K562 (cell line): ENCODE results near the gene ARHGDIA. TPM values are rescaled to one million over a fixed set of nuclear protein-coding genes. Genes with fewer than 3 reads are reported as not detected.
A peak's percentile ranks its signal among the peaks of the same experiment; 100 is the strongest.

Source experiments
- CHCHD3 ChIP-seq: fragments of 250-450 bp; sonication (Bioruptor Pico); IDR thresholded peaks from 2 replicates; pipeline ENCODE4 v2.1.2; 2022; ENCODE audit warnings: mild to moderate bottlenecking
- GTF2E2 ChIP-seq: fragments of 200-800 bp; sonication (Bioruptor generic); IDR thresholded peaks from 2 replicates; pipeline ENCODE4 v1.6.1; 2016; ENCODE audit warnings: missing genetic modification characterization, missing compliant biosample characterization
- L3MBTL2 ChIP-seq: fragments of 450-650 bp; IDR thresholded peaks from 2 replicates; pipeline ENCODE4 v1.6.1; 2016; ENCODE audit warnings: mild to moderate bottlenecking, moderate library complexity
- NBN ChIP-seq: fragments of 450-650 bp; IDR thresholded peaks from 2 replicates; pipeline ENCODE4 v1.6.1; 2016; ENCODE audit warnings: low read depth, mild to moderate bottlenecking
- NFYB ChIP-seq: IDR thresholded peaks from 2 replicates; pipeline ENCODE4 v1.6.1; 2011; ENCODE audit warnings: mild to moderate bottlenecking, moderate library complexity; ENCODE audit not compliant: insufficient read length; ENCODE audit errors: extremely low read depth
- POLR2AphosphoS2 ChIP-seq: IDR thresholded peaks from 2 replicates; pipeline ENCODE4 v1.6.1; 2012; ENCODE audit warnings: low read length, improper control_type of control experiment
- SIX5 ChIP-seq, 2 experiments: IDR thresholded peaks; 2 replicates each; pipeline ENCODE4 v1.6.1; 2011; ENCODE audit warnings: low read length in 2 of 2, borderline replicate concordance in 1 of 2, low read depth in 1 of 2, mild to moderate bottlenecking in 1 of 2, moderate library complexity in 1 of 2; ENCODE audit not compliant: insufficient read depth in 1 of 2
- SMAD4 ChIP-seq: fragments of 250-450 bp; sonication (Bioruptor Pico); conservative IDR thresholded peaks from 2 replicates; pipeline ENCODE4 v1.8.0; 2021; ENCODE audit warnings: inconsistent platforms, mild to moderate bottlenecking, moderate library complexity
- ZBTB7A ChIP-seq: IDR thresholded peaks from 2 replicates; pipeline ENCODE4 v1.6.1; 2011; ENCODE audit warnings: low read depth, mild to moderate bottlenecking, low read length, moderate library complexity, borderline replicate concordance; ENCODE audit not compliant: control insufficient read depth
- ZNF445 ChIP-seq: fragments of 250-450 bp; sonication (Bioruptor Pico); IDR thresholded peaks from 2 replicates; pipeline ENCODE4 v1.4.0; 2020; ENCODE audit warnings: low read depth, mild to moderate bottlenecking, moderate library complexity
- polyA plus RNA-seq, 8 experiments: library from polyadenylated mRNA; depleted of rRNA in 4 of 8; stranded (reverse) in 5 of 8; unstranded in 3 of 8; fragments of >200 nt; fragmentation: Nextera tagmentation in 2 of 8; fragmentation: Illumina TruSeq in 1 of 8; extraction: Ambion mirVana in 2 of 8; extraction: Trizol in 1 of 8; gene quantifications; 2 replicates each; pipeline versions ENCODE4 v1.2.1 to v1.2.3, GENCODE V29; 2011 to 2014; ENCODE audit warnings: inconsistent platforms in 1 of 8, missing spikeins in 1 of 8
- total RNA-seq, 7 experiments: library from RNA; depleted of rRNA in 6 of 7; stranded (reverse); fragments of >200 nt in 6 of 7; fragmentation: Illumina TruSeq in 2 of 7; extraction: Trizol in 2 of 7; gene quantifications; 2 replicates each; pipeline versions ENCODE4 v1.2.1 to v1.2.3, GENCODE V29; 2011 to 2021; ENCODE audit warnings: low replicate concordance in 1 of 7
- TF ChIP-seq, protein P1 (sequence below), 2 experiments: fragments of 450-650 bp in 1 of 2; sonication (generic) in 1 of 2; formaldehyde crosslinking in 1 of 2; IDR thresholded peaks in 1 of 2; conservative IDR thresholded peaks in 1 of 2; 2 replicates each; pipeline versions ENCODE4 v1.6.1 to v1.8.1; 2016 to 2023; ENCODE audit warnings: mild to moderate bottlenecking in 2 of 2, moderate library complexity in 2 of 2, inconsistent platforms in 1 of 2, missing genetic modification reagents in 1 of 2
- TF ChIP-seq, protein P2 (sequence below): IDR thresholded peaks from 2 replicates; pipeline ENCODE4 v1.6.1; 2016; ENCODE audit warnings: missing genetic modification characterization, missing compliant biosample characterization
- TF ChIP-seq, protein P3 (sequence below), 3 experiments: fragments of 200-800 bp in 1 of 3; fragments of 250-450 bp in 1 of 3; fragments of 450-650 bp in 1 of 3; sonication (Bioruptor Pico) in 1 of 3; sonication (Bioruptor generic) in 1 of 3; formaldehyde crosslinking in 1 of 3; IDR thresholded peaks; 2 replicates each; pipeline versions ENCODE4 v1.6.1 to v1.8.0; 2016 to 2022; ENCODE audit warnings: mild to moderate bottlenecking in 2 of 3, missing genetic modification characterization in 2 of 3, missing compliant biosample characterization in 1 of 3, moderate library complexity in 1 of 3
- TF ChIP-seq, protein P4 (sequence below): fragments of 450-650 bp; IDR thresholded peaks from 2 replicates; pipeline ENCODE4 v1.6.1; 2016; ENCODE audit warnings: mild to moderate bottlenecking

ARHGDIA gene
- total and polyA plus RNA-seq, 9 of the 15 experiments (the other 6 are each of a cell fraction or from before 2014, with no cell fraction given) = 9.6 to 340 (median 97.6) TPM

DNA sequence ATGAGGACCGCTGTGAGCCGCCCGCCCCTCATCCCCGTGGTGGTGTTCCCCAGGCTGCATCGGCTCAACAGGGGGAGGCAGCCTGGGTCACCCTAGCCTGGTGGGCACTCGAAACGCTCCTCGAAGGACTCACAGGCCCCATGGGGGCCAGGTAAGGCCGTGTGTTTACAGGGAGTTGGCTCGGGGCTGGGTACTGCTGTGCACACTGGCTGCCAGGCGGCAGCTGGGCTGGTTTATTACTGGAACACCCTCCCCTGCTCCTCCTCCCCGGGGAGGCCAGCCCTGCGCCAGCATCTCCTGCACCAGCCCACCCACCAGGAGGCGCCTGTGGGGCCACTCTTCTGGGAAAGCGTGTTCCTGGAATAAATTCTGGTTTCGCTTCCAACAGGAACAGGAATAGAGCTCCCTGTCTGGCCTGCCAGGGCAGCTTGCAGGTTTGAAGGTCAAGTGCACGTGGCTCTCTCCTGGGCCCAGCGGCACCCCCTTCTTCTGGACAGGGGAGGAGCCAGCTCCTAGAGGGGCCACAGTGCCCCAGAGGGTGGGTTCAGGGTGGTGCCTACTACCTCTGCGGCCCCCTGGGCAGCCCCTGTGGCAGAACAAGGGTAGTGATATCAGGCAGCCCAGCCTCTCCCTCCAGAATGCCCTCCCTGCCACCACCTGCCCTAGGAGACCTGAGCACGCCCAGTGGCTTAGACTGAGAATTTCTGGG lies 49.4 kb downstream of the ARHGDIA start (continued):
- TF ChIP-seq, protein P1, sequence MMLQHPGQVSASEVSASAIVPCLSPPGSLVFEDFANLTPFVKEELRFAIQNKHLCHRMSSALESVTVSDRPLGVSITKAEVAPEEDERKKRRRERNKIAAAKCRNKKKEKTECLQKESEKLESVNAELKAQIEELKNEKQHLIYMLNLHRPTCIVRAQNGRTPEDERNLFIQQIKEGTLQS (IDR thresholded peaks at IDR 0.05) = no peak
- TF ChIP-seq, protein P1 (CRISPR knock-in tag; conservative IDR thresholded peaks at IDR 0.05) = no peak; the same call in 1 of the 2 replicates
- TF ChIP-seq, protein P2, sequence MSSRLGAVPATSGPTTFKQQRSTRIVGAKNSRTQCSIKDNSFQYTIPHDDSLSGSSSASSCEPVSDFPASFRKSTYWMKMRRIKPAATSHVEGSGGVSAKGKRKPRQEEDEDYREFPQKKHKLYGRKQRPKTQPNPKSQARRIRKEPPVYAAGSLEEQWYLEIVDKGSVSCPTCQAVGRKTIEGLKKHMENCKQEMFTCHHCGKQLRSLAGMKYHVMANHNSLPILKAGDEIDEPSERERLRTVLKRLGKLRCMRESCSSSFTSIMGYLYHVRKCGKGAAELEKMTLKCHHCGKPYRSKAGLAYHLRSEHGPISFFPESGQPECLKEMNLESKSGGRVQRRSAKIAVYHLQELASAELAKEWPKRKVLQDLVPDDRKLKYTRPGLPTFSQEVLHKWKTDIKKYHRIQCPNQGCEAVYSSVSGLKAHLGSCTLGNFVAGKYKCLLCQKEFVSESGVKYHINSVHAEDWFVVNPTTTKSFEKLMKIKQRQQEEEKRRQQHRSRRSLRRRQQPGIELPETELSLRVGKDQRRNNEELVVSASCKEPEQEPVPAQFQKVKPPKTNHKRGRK = no peak
- TF ChIP-seq, protein P3, sequence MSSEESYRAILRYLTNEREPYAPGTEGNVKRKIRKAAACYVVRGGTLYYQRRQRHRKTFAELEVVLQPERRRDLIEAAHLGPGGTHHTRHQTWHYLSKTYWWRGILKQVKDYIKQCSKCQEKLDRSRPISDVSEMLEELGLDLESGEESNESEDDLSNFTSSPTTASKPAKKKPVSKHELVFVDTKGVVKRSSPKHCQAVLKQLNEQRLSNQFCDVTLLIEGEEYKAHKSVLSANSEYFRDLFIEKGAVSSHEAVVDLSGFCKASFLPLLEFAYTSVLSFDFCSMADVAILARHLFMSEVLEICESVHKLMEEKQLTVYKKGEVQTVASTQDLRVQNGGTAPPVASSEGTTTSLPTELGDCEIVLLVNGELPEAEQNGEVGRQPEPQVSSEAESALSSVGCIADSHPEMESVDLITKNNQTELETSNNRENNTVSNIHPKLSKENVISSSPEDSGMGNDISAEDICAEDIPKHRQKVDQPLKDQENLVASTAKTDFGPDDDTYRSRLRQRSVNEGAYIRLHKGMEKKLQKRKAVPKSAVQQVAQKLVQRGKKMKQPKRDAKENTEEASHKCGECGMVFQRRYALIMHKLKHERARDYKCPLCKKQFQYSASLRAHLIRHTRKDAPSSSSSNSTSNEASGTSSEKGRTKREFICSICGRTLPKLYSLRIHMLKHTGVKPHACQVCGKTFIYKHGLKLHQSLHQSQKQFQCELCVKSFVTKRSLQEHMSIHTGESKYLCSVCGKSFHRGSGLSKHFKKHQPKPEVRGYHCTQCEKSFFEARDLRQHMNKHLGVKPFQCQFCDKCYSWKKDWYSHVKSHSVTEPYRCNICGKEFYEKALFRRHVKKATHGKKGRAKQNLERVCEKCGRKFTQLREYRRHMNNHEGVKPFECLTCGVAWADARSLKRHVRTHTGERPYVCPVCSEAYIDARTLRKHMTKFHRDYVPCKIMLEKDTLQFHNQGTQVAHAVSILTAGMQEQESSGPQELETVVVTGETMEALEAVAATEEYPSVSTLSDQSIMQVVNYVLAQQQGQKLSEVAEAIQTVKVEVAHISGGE (CRISPR knock-in tag; IDR thresholded peaks at IDR 0.05) = 0 out of 6 replicates have a peak, but pooled peaks of 1 of the 3 experiments have one; percentile 40
- peak; percentile 99 for TF ChIP-seq L3MBTL2
- no peak for TF ChIP-seq NFYB
- TF ChIP-seq ZNF445 (CRISPR knock-in tag) = no peak
- TF ChIP-seq SMAD4 (CRISPR knock-in tag) = peak; percentile 96
- 0 out of 4 replicates have a peak, but pooled peaks of 1 of the 2 experiments have one; percentile 1 for TF ChIP-seq SIX5 (IDR thresholded peaks at IDR 0.05; ENCODE audit: borderline replicate concordance in 1 of 2, insufficient read depth in 1 of 2, low read depth in 1 of 2, low read length in 2 of 2)
- TF ChIP-seq, protein P4, sequence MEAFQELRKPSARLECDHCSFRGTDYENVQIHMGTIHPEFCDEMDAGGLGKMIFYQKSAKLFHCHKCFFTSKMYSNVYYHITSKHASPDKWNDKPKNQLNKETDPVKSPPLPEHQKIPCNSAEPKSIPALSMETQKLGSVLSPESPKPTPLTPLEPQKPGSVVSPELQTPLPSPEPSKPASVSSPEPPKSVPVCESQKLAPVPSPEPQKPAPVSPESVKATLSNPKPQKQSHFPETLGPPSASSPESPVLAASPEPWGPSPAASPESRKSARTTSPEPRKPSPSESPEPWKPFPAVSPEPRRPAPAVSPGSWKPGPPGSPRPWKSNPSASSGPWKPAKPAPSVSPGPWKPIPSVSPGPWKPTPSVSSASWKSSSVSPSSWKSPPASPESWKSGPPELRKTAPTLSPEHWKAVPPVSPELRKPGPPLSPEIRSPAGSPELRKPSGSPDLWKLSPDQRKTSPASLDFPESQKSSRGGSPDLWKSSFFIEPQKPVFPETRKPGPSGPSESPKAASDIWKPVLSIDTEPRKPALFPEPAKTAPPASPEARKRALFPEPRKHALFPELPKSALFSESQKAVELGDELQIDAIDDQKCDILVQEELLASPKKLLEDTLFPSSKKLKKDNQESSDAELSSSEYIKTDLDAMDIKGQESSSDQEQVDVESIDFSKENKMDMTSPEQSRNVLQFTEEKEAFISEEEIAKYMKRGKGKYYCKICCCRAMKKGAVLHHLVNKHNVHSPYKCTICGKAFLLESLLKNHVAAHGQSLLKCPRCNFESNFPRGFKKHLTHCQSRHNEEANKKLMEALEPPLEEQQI = no peak
- peak; percentile 89 for TF ChIP-seq NBN
- no peak for TF ChIP-seq ZBTB7A
- TF ChIP-seq POLR2AphosphoS2 = no peak
- TF ChIP-seq GTF2E2 (tag) = no peak; the same call in 1 of the 2 replicates
- no peak for TF ChIP-seq CHCHD3
